Fibroblast of skin of left quadriceps (primary cell): ENCODE measurements around the gene ADGRV1.
"Not testable (repeated sequence)": the region's sequence is repeated elsewhere in the genome, so short reads cannot be mapped to it uniquely, and the experiment has no call there.

Source experiments
- DNase-seq, 2 experiments: peaks; one replicate each; pipeline ENCODE4 v3.0.0-alpha.2; 2013; ENCODE audit warnings: low read depth in 2 of 2

ADGRV1 gene

DNA sequence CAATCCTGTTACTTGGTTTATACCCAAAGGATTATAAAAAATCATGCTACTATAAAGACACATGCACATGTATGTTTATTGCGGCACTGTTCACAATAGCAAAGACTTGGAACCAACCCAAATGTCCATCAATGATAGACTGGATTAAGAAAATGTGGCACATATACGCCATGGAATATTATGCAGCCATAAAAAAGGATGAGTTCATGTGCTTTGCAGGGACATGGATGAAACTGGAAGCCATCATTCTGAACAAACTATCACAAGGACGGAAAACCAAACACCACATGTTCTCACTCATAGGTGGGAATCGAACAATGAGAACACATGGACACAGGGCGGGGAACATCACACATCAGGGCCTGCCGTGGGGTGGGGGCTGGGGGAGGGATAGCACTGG lies 34.5 kb downstream of the ADGRV1 start:
- DNase-seq, result not testable (repeated sequence)

DNA sequence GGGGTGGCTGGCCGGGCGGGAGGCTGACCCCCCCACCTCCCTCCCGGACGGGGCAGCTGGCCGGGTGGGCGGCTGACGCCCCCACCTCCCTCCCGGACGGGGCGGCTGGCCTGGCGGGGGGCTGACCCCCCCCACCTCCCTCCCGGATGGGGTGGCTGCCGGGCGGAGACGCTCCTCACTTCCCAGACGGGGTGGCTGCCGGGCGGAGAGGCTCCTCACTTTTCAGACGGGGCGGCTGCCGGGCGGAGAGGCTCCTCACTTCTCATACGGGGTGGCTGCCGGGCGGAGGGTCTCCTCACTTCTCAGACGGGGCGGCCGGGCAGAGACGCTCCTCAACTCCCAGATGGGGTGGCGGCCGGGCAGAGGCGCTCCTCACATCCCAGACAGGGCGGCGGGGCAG lies 37.2 kb downstream of the ADGRV1 start:
- DNase-seq, result not testable (repeated sequence)

DNA sequence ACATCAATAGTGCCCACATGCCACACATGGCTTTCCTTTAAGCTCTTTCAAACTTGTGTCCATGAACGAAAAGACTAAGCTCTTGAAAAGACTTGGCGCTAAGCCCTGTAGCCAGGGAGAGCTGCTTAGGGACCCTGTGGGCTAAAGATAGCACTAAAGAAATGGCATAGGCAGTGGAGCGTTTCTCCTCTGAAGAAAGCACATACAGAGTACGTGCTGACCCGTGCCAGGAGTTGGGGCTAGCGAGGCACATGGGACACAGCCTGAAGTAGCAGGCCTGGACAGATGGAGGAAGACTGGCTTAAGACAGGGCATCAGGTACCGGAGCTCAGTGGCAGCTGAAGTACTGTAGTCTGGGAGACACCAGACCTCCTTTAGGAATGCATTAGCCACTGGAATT lies 39.7 kb downstream of the ADGRV1 start:
- DNase-seq, result no peak

DNA sequence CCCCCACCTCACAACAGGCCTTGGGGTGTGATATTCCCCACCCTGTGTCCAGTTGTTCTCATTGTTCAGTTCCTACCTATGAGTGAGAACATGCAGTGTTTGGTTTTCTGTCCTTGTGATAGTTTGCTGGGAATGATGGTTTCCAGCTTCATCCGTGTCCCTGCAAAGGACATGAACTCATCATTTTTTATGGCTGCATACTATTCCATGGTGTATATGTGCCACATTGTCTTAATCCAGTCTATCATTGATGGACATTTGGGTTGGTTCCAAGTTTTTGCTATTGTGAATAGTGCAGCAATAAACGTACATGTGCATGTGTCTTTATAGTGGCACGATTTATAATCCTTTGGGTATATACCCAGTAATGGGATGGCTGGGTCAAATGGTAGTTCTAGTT lies 41.7 kb downstream of the ADGRV1 start:
- not testable (repeated sequence) for DNase-seq

DNA sequence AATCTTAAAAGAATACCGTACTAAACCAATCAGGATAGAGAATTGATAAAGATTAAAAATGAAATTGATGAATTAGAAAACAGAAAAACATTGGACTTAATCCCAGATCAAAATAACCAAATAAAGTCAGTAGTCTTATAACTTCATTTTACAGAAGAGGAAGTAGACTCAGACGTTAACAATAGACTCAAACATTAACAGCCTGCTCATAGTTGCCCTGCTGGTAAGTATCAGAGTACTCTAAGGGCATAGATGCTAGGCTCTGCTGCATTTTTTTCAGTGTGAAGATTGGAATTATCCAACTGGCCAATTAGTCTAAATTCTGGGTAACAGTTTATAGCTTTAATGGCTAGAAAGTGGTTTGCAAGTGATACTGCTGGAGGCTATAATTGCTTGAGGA lies 42.9 kb downstream of the ADGRV1 start:
- DNase-seq, result no peak

DNA sequence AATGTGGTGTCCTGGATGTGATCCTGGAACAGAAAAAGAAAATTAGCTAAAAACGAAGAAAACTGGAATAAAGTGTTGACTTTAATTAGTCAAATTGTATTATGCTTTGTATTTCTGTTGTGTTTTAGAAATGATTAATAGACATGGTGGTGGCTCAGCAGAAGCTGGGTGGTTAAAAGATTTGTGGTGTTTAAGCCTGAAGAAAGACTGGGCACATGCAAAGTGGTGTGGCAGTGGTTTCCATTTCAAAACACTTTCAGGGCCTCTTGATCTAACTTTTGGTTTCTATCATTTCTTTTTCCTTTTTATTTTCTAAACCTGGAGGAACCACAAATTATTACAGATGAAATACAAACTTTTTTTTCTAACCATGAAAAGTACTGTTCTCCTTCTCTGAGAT lies 44.1 kb downstream of the ADGRV1 start:
- no peak for DNase-seq

DNA sequence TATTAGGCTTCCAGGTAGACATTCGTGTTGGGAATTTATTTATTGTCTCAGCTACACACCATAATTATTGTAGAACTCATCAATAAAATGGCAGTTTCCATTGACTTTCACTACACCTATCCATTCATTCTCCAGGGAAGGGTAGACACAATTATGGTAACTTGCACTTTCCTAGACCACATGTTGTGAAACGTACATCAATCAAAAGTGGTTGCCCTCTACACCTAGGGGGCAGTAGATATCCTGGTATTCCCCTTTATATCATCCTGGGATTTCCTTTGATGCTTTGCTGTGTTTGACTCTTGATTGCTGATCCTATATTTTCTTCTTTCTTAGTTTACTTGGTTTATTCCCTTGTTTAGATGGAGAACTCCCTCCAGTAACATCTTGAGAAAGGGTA lies 47.9 kb downstream of the ADGRV1 start:
- no peak for DNase-seq

DNA sequence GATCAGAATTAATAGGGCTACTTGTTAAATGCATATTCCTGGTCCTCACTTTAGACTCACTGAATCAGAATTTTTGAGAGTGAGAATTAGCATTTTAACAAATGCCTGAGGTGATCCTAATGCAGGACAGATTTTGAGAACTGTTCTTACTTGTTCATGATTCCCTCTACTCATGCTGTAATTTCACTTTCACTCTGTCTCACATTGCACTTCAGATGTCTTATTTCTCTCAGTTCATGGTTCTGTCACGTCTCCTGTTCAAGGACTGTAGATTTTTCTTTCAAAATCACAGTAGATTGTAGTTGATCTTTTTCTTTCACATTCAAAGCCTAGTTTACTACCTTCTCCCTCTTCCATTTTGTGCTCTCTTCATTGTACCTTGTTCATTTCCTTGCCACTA lies 54.3 kb downstream of the ADGRV1 start:
- DNase-seq, result no peak

DNA sequence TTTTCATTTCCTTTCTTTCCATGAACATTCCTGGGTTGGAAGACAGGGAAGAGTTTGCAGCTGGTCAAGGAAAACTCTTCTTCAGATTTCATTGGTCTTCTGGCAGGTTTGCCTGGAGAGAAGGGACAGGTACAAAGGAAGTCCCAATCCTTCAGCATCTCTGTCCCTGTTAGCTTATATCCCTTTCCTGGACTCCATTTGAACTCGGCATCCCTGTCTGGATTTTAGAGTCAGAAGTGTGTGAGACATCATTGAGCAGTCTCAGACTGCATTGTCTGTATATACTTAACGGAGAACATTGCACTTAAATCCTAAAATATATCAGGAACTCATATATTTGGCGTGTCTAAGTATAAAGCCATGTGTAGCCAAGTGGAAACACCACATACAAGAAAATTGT lies 54.9 kb downstream of the ADGRV1 start:
- DNase-seq, result no peak

DNA sequence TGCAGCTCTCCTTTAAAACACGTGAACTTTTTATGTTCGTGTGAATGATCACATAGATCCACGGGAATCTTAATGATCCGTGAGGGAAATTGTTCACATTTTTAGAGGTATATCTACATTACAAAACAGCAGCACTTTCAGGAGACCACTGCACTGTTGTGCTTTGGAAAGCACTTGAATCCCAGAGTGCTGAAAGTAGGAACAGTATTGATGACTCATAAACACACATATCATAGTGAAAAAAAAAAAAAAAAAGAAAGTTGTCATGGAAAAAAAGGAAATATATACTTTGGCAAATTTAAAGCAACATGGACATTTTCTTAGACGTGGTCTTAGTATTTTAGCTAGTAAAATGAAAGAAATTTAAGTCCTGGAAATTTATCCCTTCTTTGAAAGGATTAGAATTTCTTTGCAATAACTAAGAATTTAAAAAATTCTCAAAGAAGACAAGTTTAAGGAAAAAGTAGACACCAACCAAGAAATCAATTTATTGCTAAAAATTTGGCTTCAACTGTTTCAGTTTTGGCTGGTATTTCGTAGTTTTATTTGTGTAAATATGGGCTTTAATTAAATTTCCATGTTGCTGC lies 55.4 kb downstream of the ADGRV1 start:
- DNase-seq, result peak; percentile 3 to 4

DNA sequence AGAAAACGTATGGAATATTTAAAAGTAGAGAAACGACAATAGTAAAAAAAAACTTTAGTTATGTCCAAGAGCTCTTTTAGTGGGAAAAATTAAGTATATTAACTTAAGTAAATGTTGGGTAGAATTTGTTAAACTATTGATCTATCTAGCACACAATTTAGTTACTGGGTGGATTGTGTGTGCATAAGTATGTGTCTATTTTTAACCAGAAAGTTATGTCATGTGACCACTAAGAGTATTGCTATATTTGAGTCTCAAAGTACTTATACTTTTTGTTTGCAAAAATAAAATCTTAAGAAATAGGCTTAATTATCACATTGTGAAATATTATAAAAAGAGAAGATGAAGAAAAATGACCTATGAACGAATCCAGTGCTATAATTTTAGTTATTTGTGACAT lies 56.8 kb downstream of the ADGRV1 start:
- DNase-seq, result no peak

DNA sequence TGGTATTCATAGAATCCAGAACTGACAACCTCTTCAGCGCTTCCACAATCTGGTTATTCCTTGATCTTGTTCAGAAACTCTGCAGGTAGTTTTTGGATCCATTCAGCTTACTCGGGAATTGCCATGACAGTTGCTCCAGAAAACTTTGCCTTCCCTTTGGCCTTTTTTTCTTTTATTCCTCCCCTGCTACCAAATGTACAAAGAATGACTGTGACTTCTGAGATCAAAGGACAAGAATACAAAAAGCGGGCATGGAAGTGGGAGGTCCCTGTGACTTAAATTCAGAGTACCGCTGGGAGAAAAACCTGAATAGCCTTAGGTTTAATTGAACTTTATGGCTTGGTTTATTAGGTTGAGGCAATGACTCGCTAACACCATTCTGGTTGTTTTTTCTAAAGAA lies 59.5 kb downstream of the ADGRV1 start:
- DNase-seq, result no peak

DNA sequence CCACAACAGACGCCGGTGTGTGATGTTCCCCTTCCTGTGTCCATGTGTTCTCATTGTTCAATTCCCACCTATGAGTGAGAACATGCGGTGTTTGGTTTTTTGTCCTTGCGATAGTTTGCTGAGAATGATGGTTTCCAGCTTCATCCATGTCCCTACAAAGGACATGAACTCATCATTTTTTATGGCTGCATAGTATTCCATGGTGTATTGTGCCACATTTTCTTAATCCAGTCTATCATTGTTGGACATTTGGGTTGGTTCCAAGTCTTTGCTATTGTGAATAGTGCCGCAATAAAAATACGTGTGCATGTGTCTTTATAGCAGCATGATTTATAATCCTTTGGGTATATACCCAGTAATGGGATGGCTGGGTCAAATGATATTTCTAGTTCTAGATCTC lies 61.2 kb downstream of the ADGRV1 start:
- not testable (repeated sequence) for DNase-seq

DNA sequence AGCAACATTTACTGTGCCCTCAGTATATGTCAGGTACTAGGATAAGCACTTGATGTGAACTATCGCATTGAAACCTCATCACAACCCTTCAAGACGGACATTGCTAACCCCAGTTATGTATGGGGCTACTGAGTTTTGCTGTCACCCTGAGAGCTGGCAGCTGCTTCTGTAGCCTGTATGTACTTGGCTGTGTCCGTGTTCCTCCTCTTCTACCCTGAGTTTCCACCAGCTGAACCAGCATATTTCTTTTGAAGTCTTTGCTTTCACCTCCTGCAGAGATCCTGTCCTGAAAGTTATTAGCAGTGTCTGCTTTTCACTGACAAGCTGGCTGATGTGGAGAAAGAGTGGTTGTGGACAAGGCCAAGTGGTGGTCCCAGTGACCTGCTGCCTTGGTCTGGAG lies 63.3 kb downstream of the ADGRV1 start:
- DNase-seq, result no peak

DNA sequence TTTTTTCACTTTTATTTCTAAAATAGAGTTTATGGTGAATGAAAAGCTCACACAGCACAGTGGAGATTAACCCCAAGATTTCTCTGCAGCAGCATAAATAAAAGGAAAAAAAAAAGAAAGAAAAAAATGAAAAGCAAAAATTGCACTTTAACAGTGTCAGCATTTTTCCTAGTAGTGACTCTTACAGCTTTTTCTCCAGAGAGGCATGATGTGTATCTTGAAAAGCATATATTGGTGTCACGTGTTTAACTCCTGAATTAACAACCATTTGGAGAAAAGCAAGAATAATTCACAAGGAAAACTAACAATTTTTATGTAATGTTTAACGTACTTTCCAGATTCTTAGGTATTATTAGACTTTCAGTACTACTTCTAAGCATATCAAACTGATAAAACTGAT lies 67.9 kb downstream of the ADGRV1 start:
- DNase-seq, result no peak

DNA sequence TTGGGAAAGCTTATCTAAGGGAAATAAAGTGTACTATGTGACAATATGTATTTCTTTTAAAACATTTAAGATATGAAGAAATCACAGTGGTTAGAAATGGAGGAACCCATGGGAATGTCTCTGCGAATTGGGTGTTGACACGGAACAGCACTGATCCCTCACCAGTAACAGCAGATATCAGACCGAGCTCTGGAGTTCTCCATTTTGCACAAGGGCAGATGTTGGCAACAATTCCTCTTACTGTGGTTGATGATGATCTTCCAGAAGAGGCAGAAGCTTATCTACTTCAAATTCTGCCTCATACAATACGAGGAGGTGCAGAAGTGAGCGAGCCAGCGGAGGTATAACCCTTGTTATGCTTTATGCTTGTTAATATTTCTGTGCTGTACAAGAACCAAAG lies 69.9 kb downstream of the ADGRV1 start:
- no peak for DNase-seq

DNA sequence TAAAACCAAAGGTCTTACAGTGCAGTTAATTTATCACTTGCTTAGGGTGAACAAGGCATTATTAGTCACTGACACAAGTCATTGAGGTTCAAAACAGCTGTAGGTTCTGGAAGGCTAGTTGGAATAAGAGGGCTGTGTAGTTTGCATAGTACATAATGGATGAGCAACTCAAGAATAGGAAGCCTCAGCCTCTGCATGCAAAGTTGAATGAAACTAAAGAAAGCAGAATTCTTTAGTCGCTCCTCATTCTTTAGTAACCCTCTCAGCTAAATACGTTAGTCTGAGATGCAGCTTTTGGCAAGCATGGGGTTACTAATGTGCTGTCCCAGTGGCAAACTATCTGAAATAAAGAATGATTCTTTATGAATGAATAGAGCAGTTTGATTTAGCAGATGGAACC lies 74.2 kb downstream of the ADGRV1 start:
- DNase-seq, result no peak

DNA sequence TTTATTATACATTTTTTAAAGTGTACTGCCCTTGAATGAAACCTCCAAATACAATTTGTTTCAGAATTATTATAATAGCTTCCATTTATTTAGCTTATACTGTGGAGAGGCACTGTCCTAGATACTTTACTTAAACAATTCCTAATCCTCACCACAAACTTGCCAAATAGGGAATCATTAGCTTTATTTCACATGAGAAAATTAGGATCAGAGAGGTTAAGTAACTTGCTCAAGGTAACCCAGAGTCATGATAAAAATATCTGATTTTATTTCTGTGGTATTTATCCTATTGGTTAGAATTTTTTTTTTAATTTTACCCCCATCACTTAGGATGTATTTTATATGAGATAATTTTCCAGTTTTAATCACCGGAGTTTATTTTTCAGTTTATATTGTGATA lies 78.4 kb downstream of the ADGRV1 start:
- DNase-seq, result no peak

DNA sequence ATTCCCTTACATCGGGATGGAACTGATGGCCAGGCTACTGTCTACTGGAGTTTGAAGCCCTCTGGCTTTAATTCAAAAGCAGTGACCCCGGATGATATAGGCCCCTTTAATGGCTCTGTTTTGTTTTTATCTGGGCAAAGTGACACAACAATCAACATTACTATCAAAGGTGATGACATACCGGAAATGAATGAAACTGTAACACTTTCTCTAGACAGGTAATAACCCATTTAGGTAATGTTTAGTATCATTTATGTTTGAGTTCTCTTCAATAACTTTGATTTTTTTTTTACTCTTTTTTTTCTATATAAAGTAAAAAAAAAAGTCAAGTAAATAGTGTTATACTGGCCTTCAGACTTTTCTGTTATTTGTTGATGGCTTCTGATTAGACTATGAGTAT lies 79.1 kb downstream of the ADGRV1 start:
- DNase-seq, result no peak

DNA sequence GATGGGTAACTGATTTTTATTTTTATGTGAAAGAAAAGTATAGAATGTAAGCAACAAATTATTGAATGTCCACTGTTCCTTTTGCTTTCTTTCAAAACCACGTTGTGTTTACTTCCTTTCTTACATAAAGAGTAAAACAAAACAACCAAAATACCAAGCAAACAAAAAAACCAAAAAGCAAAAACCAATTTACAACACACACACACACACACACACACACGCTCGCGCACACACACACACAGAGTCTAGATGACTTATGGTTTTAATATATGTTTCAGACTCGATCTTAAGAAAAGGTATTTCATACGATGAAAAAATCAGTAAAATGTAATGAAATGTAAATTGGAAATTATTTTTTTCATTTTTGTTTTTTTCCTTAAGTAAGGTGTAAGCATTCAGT lies 80.3 kb downstream of the ADGRV1 start:
- no peak for DNase-seq

DNA sequence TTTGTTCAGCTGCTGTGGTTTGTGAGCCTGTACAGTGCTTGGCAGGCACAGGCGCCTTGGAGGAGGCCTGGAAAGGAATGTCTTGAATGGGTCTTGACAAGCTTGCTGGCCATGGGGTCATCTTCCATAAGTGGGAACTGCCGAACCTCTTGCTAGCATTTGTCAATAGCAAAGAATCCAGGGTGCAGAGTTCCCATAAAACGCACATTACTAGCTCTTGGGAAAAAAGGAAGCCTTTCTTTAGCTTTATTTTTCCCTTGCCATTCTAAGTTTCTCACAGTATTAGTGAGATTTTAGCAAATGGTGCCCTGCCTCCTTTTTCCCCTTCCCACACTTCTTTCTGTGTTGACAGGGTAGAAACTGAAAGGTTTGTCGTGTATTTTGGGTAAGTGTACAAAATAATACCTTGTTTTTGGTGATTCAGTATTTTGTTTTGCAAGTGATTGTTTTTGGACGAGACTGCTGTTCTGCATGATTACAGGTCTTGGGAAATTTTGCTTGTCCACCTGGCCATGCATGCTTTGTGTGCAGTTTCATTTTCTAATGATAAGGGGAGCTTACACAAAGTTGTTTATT lies 82.0 kb downstream of the ADGRV1 start:
- DNase-seq, result peak in 1 of 2 experiments; percentile 8

DNA sequence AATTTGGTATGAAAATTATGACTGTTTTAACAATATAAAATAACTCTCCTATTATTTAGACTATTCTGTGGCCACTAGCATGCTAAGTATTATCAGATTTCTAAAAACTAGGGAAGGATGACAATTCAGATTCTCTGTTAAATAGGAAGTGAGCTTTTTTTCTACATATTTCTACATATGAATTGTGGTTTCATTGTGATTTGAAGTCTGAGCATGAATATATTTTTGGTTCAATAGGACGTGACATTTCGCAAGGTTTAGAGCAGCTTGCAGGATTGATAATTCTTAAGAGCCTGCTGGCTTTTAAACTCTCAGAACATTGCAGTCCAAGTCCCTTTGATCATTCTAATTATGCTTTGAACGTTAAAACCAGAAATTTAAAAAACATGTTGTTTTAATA lies 82.9 kb downstream of the ADGRV1 start:
- no peak for DNase-seq

DNA sequence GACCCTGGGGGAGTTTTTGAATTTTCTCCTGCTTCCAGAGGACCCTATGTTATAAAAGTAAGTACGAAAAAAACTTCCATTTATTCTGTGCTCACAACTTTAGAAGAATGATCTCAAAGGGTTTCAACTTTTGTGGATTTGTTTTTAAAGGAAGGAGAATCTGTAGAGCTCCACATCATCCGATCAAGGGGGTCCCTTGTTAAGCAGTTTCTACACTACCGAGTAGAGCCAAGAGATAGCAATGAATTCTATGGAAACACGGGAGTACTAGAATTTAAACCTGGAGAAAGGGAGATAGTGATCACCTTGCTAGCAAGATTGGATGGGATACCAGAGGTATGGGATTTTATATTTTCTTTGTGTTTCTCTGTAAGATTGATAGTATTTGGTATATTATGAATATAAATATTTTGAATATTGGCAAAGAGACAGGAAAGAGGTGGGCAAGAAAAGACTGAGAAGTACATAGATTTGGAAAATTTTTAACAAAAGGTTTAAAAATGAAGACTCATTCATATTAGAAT lies 84.2 kb downstream of the ADGRV1 start:
- DNase-seq, result no peak

DNA sequence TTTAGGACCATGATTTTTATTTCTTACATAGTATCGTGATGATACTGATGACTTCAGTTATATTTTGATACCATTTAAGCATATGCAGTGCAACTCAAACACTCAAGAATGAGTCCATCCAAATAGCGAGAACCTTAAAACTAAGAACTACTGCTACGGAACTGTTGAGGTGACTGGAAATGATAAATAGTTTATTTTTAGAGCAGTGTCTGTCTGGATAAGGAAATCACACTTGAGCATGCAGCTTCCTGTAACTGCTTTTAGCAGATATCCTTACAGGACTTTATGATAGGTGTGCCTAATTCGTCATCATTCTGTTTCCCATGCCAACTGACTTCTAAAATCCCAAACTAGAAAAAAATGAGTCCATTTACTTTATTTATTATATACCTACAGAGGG lies 85.5 kb downstream of the ADGRV1 start:
- no peak for DNase-seq
